ENCODE data around the gene LY6G6C. TPM values are rescaled to one million over a fixed set of nuclear protein-coding genes. Genes with fewer than 3 reads are reported as not detected.

LY6G6C gene
- total RNA-seq, 1 donor from 2014 or later = 1.3 TPM

DNA sequence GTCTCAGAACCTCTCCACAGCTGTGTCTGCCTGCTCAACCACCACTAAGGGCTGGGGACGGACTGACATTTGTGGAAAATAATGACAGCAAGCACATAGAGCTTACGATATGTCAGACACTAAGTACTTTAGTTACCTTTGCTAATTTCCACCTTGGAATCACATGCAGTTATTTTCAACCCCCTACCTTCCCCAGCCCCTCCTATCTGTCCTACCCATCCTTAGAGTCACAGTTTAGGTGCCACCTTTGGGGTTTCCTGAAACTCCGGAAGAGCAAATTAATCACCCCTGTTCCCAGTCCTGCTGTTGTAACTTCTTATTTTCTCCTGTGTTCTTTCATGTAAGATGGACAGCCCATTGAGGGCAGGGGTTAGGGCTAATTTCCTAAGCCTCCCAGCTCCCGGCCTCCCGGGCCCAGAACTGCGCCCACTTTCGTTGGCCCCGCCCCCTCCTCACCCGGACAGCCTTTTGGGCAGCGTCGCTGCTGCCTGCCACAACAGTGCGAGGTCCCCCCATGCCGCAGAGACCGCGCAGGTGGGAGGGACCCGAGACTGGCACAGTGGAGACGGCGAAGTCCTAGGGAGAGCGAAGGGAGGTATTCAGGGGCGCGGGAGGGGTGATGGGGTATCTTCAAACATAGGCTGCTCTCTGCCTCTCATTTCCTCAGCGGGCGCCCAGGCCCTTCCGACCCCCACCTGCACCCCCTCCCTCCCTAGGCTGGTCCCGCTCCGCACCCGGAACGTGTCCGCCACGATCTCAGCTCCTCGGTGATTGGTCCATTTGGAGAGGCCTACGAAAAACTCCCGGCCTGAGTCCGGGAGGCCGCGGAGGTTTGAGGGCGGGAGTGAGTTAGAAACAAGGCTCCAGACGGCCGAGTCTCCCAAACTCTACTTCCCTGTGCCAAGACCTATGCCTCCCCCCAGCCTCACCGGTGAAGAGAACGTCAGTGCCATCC lies 6.4 kb upstream of the LY6G6C start:
- H3K4me3 Mint-ChIP-seq = peak overlapping the region; percentile 100
- DNase-seq (ENCODE audit: low spot score in 2 of 2, unreplicated experiment in 2 of 2) = no peak
- no peak overlapping the region for H3K27ac Mint-ChIP-seq
- peaks cover 22% of the 10 kb centered on the region for H3K4me1 Mint-ChIP-seq
- H3K27me3 Mint-ChIP-seq (ENCODE audit: low read depth) = no peaks in the 10 kb centered on the region
- TF ChIP-seq, protein P1, sequence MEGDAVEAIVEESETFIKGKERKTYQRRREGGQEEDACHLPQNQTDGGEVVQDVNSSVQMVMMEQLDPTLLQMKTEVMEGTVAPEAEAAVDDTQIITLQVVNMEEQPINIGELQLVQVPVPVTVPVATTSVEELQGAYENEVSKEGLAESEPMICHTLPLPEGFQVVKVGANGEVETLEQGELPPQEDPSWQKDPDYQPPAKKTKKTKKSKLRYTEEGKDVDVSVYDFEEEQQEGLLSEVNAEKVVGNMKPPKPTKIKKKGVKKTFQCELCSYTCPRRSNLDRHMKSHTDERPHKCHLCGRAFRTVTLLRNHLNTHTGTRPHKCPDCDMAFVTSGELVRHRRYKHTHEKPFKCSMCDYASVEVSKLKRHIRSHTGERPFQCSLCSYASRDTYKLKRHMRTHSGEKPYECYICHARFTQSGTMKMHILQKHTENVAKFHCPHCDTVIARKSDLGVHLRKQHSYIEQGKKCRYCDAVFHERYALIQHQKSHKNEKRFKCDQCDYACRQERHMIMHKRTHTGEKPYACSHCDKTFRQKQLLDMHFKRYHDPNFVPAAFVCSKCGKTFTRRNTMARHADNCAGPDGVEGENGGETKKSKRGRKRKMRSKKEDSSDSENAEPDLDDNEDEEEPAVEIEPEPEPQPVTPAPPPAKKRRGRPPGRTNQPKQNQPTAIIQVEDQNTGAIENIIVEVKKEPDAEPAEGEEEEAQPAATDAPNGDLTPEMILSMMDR (IDR thresholded peaks at IDR 0.05; ENCODE audit: unreplicated experiment) = no peak
- H3K9me3 Mint-ChIP-seq = no peaks in the 10 kb centered on the region
- peaks cover 40% of the 10 kb centered on the region for H3K36me3 Mint-ChIP-seq

DNA sequence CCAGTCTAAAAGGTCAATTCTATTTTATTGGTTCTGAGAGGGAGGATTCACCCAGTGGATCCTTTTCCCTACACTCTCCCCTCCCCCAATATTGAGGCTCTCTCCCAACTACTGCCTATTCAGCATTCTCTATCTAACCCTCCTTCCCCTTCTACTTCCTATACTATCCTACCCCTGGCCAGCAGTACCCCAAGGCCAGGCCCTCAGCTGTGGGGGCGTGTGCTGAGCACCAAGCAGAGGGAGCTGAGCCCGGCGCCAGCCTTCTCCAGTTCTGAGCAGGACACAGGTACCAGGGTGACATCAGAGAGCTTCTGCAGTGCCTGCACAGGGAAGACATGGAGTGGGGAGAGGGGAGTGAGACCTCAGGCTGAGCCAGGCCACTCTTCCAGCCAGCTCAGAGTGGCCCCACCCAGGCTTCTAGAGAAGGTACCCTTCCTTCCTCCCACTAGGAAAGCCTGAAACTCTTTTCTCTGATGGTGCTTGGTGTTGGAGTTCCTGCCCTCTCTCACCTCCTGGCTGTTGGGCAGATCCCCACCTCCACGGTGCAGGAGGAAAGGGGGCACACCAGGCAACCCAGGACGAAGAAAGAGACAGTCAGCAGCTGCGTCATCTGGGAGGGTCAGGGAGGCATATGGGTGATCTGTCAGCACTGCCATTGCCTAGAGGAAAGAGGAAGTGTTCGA lies 5.6 kb upstream of the LY6G6C start:
- Mint-ChIP-seq H3K9me3 (no peaks in the 10 kb centered on the region), H3K36me3 (peaks cover 41% of the 10 kb centered on the region), H3K27ac (no peak overlapping the region)

DNA sequence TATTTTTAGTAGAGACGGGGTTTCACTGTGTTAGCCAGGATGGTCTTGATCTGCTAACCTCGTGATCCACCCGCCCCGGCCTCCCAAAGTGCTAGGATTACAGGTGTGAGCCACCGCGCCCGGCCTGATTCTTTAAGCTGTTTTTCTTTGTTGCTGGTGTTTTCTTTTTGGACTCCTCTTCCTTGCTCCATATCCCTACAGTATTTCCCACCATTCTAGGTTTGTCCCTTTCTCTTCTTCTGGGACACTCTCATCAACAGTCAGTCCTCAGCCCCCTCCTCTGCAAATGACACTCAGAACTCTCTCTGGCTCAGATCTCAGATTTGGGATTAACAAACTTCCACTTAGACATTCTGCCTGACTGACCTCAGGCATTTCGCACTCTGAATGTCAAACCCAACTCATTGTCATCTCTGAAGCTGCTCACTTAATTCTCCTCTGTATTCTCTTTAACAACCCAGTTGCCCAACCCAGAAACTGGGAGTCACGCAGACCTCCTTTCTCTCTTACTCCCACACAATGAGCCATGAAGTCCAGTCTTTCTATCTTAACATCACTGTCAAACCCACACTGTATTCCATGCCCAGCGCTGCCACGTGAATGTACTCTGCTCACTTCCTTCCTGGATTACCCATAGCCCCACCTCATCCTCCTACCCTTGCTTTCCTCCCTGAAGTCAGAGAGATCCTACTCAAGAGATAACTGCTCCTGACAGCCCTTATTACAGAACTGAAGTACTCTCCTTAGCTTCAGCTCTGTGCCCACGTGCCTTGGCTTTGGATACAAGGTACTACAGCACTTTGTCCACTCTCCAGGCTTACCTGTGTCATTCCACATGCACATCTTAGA lies 4.2 kb upstream of the LY6G6C start:
- H3K9me3 Mint-ChIP-seq = no peaks in the 10 kb centered on the region
- H3K4me1 Mint-ChIP-seq = peaks cover 21% of the 10 kb centered on the region
- peak overlapping the region; percentile 3 for H3K27ac Mint-ChIP-seq
- H3K27me3 Mint-ChIP-seq (ENCODE audit: low read depth) = no peaks in the 10 kb centered on the region
- no peak for DNase-seq (ENCODE audit: low spot score in 2 of 2, unreplicated experiment in 2 of 2)
- no peak overlapping the region for H3K4me3 Mint-ChIP-seq
- H3K36me3 Mint-ChIP-seq = peaks cover 33% of the 10 kb centered on the region
- TF ChIP-seq, protein P1 (IDR thresholded peaks at IDR 0.05; ENCODE audit: unreplicated experiment) = no peak

More for the DNA sequence above, 5.6 kb upstream of the LY6G6C start:
- Mint-ChIP-seq H3K4me3 (peak overlapping the region; percentile 100), H3K4me1 (peaks cover 22% of the 10 kb centered on the region), H3K27me3 (ENCODE audit: low read depth) (no peaks in the 10 kb centered on the region)
- DNase-seq (ENCODE audit: low spot score in 2 of 2, unreplicated experiment in 2 of 2) = no peak
- TF ChIP-seq, protein P1 (IDR thresholded peaks at IDR 0.05; ENCODE audit: unreplicated experiment) = no peak

DNA sequence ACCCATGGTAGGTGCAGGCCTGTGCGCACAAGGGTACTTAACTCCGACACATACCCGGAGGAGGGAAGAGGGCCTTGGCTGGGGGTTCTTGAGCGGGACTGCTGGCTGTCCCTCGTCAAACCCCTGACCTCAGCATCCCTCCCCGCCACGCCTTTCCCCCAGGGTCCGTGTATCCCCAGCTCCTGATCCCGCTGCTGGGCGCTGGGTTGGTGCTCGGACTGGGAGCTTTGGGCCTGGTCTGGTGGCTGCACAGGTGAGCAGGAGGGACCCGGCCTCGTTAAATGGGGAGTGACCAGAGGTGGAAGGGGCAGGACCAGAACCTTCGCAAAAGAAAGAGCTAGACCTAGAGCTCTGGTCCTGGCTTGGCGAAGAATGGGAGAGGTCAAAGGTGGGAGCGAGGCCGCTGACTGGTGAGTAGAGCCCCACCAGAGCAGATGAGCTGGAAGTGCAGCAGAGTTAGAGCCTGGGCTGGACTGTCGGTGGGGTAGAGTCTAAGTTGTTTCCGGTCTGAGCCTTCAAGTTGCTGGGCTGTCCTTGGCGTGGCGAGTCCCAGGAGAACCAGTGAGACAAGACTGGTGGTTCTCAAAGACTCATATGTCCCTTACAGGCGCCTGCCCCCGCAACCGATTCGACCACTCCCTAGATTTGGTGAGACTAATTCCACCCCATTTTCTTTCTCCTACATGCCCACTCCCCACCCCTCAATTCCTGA lies 2.6 kb upstream of the LY6G6C start:
- peak overlapping the region; percentile 47 for H3K27ac Mint-ChIP-seq
- H3K36me3 Mint-ChIP-seq = peaks cover 30% of the 10 kb centered on the region
- TF ChIP-seq, protein P1 (IDR thresholded peaks at IDR 0.05; ENCODE audit: unreplicated experiment) = no peak
- DNase-seq (ENCODE audit: low spot score in 2 of 2, unreplicated experiment in 2 of 2) = no peak
- no peaks in the 10 kb centered on the region for H3K27me3 Mint-ChIP-seq (ENCODE audit: low read depth)
- H3K9me3 Mint-ChIP-seq = no peaks in the 10 kb centered on the region
- H3K4me1 Mint-ChIP-seq = peaks cover 19% of the 10 kb centered on the region
- H3K4me3 Mint-ChIP-seq = no peak overlapping the region
